HG03460 (cell line): ENCODE data around the gene PRPSAP2.
"Not testable (repeated sequence)": the region's sequence is repeated elsewhere in the genome, so short reads cannot be mapped to it uniquely, and the experiment has no call there.

Experiments
- ATAC-seq: cut with Tn5 transposase; IDR thresholded peaks from one replicate; pipeline ENCODE4 v1.9.1; 2021; ENCODE audit not compliant: unreplicated experiment

The PRPSAP2 gene, protein sequence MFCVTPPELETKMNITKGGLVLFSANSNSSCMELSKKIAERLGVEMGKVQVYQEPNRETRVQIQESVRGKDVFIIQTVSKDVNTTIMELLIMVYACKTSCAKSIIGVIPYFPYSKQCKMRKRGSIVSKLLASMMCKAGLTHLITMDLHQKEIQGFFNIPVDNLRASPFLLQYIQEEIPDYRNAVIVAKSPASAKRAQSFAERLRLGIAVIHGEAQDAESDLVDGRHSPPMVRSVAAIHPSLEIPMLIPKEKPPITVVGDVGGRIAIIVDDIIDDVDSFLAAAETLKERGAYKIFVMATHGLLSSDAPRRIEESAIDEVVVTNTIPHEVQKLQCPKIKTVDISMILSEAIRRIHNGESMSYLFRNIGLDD

DNA sequence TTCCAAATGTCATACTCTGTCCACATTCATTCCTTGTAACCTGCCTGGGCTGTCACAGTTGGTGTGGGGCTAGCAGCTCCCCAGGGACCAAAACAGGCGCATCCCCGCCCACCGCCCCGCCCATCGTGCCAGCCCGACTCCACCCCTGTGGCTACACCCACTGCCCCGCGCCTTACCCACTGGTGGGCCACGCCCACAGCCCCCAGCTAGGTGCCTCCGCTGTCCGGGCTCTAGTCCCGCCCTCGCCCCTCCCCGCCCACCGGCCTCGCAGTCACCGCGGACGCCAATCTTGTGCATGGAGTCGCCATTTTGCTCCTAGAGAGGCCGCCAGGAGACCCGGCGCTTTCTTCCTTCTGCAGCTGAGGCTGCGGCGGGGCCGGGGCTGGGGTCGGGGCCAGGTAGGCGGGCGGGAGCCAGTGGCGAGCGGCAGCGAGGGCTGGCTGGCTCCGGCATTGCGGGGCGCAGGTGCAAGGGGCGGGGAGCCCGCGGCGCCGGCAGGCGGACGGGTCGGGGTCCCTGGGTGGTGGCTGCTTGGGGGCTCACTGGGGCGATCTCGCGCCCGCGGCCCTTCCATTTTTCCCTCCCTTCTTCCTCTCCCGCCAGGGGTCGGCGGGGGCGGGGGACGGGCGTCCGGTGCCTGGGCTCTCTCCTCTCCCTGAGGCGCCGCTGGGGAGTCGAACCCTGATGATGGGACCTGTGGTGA lies at the start of gene PRPSAP2:
Gene PRPSAP2 (plus strand): TSS at position 268 of the 703 bp plus-strand sequence. CDS start 7,703 bp downstream, outside the sequence.
- peak; percentile 45 for ATAC-seq

DNA sequence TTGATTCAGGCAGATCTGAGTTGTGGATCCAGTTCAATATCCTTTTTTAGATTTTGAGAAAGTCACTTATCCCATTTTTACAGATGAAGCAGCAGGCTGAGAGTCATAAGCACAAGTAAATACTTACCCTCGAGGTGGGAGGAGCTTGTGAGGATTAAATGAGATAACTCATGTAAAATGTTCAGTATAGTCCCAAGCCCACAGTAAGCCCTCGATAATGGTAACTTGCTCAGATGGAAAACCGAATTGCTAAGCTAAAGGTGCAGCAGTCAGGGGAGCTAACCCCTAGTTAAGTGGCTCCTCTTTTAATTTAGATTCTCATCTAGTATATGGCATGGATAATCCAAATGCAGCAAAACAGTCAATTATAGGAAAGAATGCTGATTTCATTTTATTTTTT lies 42.0 kb upstream of the PRPSAP2 start:
- not testable (repeated sequence) for ATAC-seq

DNA sequence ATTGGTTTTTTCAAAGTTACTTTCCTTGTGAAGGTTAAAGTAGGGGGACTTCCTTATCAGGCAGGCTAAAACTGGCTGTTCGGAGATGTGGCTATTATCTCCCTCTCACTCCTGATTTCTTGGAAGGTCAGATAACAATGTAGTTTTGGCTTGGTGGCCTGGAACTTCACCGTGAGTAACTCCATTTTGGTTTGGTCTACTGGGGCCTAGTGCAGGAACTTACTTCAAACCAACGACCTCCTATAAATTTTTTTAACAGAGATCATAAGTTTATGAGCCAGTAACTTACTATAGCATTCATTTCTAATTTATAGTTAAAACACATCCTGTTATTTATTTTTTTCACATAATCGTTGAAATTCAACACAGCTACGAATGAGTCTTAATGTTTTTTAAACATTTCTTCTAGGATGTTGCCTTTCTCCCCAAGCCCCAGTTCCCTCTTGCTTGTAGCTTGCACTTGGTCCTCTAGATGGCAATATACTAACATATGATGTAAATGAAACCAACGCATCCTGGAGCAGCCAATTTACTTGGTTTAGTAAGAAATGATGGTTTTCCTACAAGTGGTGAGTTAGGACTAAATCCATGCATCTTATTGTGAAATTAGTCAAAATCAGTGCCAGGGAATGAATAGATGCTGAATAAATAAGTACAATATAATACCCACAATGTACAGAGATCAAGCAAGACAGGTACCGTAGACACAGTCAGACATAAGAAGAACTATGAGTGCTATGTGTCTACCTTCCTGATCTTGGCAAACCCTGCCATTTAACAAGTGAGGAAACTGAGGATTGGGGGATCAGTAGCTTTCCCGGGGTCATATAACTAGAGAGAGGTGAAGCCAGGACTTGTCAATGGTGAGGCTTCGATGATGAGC lies 41.2 kb upstream of the PRPSAP2 start:
- not testable (repeated sequence) for ATAC-seq

DNA sequence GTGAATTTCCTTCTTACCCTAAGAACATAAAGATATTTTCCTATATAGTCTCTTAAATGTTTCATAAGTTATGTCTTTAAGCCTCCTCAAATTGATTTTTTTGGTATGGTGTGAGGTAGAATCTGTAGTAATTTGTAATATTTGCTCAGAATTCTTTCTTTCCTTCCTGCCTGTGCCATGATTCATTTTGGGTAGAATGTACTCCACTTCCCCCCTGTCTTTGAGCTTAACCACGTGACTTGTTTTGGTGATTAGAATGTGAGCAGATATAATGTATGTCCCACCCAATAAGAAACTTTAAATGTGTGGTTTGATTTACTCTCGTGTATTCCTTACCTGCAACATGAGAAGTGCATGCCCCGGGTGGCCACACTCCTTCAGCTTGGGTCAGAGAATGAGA lies 36.5 kb upstream of the PRPSAP2 start:
- not testable (repeated sequence) for ATAC-seq

DNA sequence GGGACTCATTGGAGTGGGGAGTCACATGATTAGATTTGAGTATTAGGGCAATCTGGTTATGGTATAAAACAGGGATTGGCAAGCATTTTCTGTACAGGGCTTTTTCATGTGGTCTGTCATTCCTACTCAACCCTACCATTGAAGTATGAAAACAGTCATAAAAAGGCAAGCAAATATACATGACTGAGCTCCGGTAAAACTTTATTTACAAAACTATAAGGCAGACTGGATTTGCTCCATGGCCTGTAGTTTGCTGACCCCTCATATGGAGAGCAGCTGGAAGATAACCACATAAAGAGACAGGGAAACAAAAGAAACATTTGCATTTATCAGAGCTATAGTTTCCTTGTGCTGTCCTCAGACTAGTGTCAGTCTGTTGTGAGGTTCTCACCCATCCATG lies 30.3 kb upstream of the PRPSAP2 start:
- not testable (repeated sequence) for ATAC-seq

DNA sequence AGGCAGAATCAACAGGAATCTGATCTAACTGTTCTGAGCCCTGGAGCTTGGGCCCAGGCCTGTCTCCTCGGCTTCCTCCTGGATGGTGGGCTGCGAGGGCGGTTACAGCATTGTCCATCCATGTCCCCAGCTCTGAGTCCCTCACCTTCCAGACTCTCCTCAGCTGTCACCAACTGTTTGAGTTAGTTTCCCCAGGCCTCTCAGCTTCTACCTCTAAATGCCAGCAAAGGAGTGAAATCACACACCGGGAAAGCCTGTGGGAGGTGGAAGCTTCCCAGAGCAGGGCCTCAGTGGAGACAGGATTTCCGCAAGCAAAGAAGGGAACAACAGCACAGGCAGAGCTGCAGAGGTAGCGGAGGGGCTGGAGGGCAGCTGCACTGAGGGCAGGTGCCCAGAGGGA lies 9.4 kb upstream of the PRPSAP2 start:
- ATAC-seq = no peak

DNA sequence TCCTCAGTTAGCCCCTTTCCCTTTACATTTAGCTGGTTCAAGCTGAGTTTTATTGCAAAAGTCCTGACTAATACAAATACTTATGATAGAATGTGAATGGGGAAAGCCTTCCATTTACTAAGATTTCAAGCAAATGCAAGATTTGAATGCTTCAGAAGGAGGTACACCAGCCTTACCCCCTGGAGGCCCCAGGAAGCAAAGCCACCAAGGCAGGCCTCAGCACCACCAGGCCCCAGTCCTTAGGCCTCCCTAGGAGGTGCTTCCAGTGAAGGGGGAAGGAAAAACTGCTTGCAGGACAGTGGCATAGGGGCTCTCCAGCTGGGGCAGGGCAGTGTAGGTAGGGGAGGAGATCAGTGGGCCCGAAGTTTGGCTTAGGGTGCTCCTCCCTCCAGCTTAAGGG lies 7.3 kb upstream of the PRPSAP2 start:
- ATAC-seq = no peak

DNA sequence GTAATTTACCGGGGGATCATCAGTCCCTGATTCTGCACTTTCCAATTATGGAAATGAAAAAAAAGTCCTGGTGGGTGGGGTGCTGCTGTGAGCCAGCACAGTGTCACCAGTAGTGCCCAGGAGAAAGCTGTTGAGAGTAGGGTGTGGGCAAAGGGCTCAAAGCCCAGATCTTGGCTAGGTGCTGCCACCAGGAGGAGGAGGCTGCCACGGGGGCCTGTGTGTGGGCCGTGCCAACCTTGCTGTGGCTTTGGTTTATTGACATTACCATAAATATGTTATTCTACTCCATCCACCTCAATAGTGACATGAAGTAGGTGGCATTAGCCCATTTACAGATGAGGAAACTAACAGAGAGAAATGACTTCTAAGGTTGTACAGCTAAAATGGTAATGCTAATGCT lies 6.7 kb upstream of the PRPSAP2 start:
- ATAC-seq = no peak

DNA sequence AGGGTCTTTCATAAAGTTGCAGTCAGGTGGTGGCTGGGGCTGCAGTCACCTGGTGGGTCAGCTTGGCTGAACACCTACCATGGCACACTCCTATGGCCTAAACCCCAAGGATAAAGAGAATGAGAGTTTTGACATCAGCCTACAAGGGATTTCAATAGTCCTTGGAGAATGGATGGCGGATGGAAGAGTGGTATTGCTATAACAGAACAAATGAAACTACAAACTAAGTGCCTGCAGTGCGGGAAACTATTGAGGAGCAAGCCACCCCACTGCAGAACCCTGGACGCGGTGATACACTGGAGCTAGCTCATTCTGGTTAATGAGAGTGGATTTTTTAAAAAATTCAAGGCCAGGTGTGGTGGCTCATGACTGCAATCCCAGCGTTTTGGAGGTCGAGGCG lies 3.0 kb upstream of the PRPSAP2 start:
- ATAC-seq = no peak

DNA sequence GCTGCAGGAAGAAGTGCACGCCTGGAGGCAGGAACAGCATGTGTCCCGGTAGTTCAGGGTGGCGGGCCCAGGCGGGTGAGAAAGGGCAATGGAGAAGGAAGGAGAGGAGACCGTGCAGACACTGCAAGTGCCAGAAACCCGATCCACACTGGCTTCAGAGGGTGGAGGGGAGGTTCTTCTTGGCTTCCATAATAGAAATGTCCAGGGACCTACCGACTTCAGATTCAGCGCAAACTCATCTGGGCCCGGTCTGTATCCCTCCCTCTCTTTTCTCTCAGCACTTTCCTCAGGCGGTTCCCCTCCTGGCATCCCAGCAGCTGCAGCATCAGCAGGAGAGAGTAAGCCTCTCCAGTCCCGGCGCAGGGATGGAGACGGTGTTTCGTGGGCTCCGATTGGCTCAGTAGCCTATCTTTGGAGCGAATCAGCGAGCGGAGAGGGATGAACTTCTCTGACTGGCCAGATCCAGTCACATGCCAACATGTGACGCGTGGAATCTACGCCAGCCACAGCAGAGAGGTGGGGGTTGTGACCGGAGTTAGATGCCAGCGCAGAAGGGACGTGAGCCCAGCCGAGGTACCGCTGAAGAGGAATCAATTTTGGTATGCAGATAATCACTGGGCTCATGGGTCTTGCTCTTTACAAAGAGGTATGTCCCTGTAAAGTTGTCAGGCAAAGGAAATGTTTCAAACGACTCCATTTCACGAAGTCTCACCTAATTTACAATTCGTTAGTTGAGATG lies 1.9 kb upstream of the PRPSAP2 start:
- ATAC-seq = peak; percentile 78

DNA sequence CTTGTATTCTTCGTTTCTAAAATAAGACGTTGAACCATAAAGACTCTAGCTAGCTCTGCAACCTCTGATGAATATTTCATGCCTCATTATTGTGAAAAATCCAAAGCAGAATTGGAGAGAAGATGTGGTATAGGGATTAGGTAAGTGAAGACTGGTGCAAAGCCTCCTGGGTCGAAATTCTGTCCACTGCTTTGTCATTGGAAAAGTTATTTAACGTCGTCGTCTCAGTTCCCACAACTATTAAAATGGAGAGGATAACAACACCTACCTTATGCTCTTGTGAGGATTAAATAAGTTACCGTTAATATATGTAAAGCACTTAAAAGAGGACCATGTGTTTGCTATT lies 1.4 kb upstream of the PRPSAP2 start:
- ATAC-seq = no peak

DNA sequence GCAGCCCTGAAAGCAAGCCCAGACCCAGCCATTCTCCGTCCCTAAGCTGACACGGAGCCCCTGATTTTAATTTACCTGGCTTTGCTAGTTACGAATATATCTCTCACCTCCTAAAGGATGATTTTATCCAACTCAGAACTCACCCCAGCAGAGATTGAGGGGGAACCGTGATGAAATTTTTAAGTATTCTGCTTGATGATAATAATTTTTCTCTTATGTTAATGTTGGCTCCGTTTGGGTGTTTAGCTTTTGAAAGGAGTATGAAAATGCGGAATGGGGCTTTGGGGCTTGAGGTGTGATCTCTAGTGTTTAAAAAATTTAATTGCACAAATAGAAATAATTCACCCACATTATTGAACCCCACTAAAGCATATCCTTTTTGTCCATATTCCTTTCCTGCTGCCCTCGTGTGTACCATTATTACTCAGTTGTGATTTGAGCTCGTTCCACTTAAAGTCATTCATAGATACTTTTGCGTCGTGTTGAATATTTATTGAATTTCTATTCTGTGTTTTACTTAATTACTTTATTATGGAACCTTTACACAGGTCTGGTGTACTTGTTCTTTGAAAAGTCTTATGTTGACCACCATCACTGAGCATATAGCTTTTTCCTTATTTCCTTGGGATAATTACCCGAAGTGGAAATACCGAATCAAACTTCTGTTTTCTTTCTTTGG lies 775 bp downstream of the PRPSAP2 start:
- ATAC-seq = no peak

DNA sequence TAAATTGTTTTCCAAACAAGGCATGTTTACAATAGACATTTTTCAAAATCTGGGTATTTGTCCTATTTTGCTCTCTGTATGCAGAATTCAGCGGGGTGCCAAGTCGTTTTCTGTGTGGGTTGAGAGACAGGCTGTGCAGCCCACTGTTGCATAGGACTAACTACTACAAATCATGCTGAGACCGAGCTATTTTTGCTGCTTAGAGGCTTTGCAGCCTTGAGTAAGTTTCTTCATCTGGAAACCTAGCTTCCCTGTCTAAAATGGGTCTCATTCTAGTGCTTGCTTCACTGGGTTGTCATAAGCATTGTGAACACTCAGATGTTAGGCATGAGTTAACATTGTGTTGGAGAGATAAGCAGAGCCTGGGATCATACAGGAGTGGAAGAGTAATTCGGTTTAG lies 1.3 kb downstream of the PRPSAP2 start:
- ATAC-seq = no peak

DNA sequence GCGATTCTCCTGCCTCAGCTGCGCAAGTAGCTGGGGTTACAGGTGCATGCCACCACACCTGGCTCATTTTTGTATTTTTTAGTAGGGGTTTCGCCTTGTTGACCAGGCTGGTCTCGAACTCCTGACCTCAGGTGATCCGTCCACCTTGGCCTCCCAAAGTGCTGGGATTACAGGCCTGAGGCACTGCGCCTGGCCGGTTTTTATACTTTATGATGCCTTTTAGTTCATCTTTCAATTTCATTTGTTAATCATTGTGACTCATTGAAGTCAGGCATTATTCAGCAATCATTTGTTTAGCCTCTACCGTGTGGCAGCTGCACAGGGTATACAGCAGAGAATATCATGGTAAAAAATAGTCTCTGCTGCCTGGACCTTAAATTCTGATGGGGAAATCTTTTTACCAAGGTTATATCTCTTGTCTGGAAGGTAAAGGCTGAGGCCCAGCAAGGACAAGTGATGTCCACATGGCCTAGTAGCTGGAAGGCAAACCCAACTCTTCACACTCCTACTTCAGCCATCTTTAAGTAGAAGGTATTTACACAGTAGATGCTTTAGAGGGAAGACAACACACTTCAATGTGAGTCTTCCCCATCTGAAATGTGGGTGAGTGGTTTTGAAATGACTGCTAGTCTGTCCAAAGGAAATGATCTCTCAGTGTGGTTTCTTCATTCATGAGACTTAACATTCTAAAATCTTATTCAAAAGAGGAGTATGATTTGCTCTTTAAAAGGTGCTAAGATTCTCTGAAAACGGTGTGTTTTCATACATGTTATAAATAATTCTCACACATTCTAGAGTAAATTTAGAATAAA lies 2.4 kb downstream of the PRPSAP2 start:
- peak; percentile 35 for ATAC-seq

DNA sequence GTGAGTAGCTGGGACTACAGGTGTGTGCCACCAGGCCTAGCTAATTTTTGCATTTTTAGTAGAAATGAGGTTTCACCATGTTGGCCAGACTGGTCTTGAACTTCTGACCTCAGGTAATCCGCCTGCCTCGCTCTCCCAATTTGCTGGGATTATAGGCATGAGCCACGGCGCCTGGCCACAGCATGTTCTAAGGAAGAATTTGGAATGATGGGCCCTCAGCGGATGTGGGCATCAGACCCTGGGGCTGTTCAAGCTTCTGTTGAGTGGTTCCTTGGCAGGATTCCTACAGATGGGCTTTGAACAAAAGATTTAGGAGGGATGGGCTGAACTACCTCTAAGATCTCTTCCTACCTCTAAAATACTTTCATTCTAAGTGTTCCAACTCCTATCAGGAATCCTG lies 4.1 kb downstream of the PRPSAP2 start:
- no peak for ATAC-seq

DNA sequence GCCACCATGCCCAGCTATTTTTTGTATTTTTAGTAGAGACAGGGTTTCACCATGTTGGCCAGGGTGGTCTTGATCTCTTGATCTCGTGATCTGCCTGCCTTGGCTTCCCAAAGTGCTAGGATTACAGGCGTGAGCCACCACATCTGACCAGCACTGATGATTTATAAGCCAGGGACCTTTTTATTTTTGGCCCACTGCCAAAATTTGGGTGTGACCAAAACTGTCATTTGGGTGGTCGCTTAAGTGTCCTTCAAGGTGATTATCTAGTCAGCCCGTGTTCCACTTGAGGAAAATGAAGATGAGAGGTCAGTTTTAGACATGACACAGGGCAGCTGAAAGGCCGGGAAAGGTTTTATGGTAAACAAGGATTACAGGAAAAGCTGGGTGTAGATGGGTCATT lies 7.1 kb downstream of the PRPSAP2 start:
- not testable (repeated sequence) for ATAC-seq

DNA sequence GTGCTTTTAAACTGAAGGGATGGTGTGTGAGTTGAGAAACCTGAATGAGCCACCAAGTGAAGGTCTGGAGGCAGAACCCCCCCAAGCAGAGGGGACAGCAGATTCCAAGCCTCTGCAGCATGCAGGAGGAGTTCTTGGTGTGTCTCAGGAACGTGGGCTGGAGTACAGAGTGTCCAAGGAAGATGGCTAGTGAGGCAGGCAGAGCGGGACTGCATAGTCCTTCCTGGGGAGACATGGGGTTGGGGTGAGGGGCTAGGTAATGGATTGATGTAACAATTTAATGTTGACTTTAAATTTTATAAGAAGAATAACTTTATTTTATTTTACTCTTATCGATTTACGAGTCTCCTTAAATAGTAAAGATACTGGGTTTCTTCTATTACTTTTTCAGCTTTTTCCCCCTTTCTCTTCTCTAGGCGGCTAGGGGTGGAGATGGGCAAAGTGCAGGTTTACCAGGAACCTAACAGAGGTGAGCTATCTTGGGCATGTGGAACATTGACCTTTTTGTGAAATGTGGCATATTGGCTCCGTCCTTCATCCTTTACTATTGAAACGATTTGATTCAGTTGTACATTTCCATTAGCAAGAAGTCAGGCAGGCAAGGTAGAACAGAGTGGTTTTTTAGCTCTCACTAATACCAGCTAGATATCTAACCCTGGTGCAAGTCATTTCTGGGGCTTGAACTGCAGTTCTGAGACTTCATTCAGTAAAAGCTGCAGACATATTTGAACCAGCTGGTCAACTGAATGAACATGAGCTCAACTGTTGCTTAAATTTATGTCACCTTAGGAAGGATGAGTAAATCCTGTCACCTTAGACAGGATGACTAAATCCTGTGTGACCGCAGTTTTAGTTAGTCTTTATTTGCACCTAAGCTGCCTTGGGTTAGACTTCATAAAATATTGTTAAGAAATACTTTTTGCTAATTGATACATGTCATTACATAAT lies 9.2 kb downstream of the PRPSAP2 start:
- no peak for ATAC-seq

DNA sequence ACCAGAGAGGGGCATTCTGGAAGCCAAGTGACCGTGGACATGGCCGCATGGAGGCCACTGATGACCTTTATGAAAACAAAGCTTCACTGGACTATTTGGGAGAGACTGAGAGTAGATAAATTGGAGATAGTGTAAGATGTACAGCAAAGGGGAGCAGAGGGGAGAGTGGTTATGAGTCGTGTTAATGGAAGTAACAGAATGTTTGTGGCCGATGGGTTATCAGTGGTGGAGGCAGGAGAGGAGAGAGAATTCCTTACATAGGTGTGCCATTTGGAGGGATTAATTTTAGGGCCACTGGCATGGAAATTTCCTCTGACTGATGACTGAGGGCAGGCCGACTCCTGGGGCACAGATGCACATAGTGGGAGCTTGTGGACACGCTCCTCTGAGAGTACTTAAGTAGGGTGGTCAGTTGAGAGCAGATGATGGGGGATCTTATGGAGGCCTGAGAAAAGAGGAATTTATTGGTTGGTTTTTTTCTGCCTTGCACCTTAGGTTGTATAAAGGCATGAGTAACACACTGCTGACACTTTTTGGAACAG lies 19.2 kb downstream of the PRPSAP2 start:
- no peak for ATAC-seq
